SIG-M5 treated with dmso at 0.1 percent for 504 hours (cell line): ENCODE measurements around the gene CPAMD8.

Experiments
- DNase-seq: peaks from one replicate; lab custom pipeline; 2025; ENCODE audit not compliant: unreplicated experiment; lab: John Stamatoyannopoulos, UW

CPAMD8 gene

GRCh38 chr19:16847430-16847829 is 179.2 kb downstream of the CPAMD8 start:
- no peak for DNase-seq

GRCh38 chr19:16846901-16847300 is 179.7 kb downstream of the CPAMD8 start:
- DNase-seq = no peak
